ENCODE measurements around the gene ZNF438. TPM values are rescaled to one million over a fixed set of nuclear protein-coding genes. Genes with fewer than 3 reads are reported as not detected.
"Not testable (repeated sequence)": the region's sequence is repeated elsewhere in the genome, so short reads cannot be mapped to it uniquely, and the experiment has no call there.

Gene ZNF438
- total RNA-seq, 1 experiment from 2014 or later = 2.6 TPM

- DNase-seq (ENCODE audit: extremely low read depth, low read depth) = not testable (repeated sequence)
Measured at GRCh38 chr10:30901487-30901886, 130.2 kb downstream of the ZNF438 start.

DNA sequence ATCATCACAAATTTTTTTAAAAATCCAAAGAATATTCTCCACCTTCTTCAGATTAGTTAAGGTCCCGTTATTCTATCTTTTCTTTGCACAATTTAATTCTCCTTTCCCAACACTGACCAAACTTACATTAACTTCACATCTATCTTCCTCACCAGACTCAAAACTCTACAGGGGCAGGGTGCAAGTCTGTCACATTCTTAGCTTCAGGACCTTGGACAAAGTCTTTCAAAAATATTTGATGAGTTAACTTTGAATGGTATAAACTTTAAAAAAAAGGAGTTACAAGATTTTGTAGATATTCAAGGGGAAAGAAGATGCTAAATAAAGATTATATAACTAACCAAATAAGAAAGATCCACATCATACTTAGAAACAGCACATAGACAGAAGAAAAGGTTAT, 132.7 kb downstream of the ZNF438 start:
- no peak for DNase-seq (ENCODE audit: extremely low read depth, low read depth)

DNA sequence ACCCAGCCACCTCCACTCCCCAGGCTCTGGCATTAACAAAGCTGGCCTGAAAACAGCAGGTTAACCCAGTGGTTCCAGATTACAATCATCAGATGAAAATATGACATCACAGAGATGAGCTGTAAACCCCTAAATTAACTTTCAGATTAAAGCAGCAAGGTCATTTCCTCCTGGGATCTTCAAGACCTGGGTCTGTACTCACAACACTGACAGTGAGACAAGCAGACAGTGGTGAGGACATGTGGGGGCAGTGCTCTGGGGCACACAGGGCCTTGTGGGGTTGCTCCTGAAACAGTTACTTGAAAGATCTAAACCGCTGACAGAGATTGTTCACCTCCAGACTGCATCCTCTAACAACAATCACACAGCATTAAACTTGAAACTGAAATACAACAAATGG, 134.1 kb downstream of the ZNF438 start:
- DNase-seq (ENCODE audit: extremely low read depth, low read depth) = no peak

DNA sequence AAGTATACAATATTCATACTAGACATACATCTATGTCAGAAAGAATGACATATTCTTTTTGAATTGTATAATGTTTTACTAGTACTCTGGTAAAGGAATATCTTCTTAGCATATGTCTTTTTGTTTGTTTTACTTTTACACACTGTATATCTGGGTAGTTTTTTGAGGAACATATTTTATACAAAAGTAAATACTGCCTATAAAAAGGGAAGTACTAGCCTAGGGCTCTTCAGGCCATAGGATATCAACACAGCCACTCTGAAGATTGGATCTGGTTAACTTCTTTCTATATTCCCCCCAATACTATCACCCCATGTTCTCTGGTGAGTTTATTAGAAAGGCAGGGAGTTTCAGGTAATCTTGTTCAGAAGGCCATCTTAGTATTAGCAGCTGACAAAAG, 134.6 kb downstream of the ZNF438 start:
- no peak for DNase-seq (ENCODE audit: extremely low read depth, low read depth)

- DNase-seq (ENCODE audit: extremely low read depth, low read depth) = no peak
Measured at GRCh38 chr10:30894221-30894620, 137.4 kb downstream of the ZNF438 start.

DNA sequence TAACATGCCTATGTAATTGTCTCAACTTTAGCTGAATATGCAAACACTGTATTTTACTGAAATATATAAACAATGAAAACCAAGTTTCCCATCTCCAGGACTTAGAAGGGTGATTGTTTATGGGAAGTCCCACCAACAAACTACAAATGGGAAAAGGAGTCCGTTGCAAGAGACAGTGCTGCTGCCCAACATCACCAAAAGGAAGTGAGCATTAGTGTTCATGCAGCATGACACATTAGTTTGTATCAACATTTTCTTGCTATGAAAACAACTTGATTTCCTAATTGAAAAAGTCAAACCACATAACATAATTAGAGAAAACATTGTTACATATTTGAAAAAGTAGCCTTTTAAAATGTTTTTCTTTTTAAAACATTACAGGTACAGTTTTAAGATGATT, 138.5 kb downstream of the ZNF438 start:
- no peak for DNase-seq (ENCODE audit: extremely low read depth, low read depth)

- DNase-seq (ENCODE audit: extremely low read depth, low read depth) = no peak
Measured at GRCh38 chr10:30887839-30888238, 143.8 kb downstream of the ZNF438 start.

- DNase-seq (ENCODE audit: extremely low read depth, low read depth) = no peak
Measured at GRCh38 chr10:30885423-30885822, 146.2 kb downstream of the ZNF438 start.

GRCh38 chr10:30883751-30884150, 147.9 kb downstream of the ZNF438 start:
- DNase-seq (ENCODE audit: extremely low read depth, low read depth) = no peak

DNA sequence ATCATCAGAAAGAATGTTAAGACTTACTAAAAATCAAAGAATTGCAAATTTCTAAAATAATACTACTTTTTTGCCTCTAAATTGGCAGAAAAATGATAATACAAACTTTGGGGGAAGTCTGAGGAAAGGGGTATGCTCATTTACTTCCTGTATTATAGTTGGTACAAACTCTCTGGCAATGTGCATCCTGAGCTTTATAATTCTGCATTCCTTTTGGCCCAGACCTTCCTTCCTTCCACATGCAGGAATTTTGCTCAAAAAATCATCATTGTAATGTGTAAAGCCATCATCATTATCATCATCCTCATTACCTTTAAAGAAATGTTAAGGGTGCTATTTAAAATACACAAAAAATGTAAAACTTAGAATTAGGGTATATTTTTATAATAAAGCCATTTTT, 148.5 kb downstream of the ZNF438 start:
- no peak for DNase-seq (ENCODE audit: extremely low read depth, low read depth)

- no peak for DNase-seq (ENCODE audit: extremely low read depth, low read depth)
Measured at GRCh38 chr10:30882281-30882680, 149.4 kb downstream of the ZNF438 start.

- DNase-seq (ENCODE audit: extremely low read depth, low read depth) = no peak
Measured at GRCh38 chr10:30878920-30879319, 152.7 kb downstream of the ZNF438 start.

- DNase-seq (ENCODE audit: extremely low read depth, low read depth) = no peak
Measured at GRCh38 chr10:30877111-30877510, 154.6 kb downstream of the ZNF438 start.

DNA sequence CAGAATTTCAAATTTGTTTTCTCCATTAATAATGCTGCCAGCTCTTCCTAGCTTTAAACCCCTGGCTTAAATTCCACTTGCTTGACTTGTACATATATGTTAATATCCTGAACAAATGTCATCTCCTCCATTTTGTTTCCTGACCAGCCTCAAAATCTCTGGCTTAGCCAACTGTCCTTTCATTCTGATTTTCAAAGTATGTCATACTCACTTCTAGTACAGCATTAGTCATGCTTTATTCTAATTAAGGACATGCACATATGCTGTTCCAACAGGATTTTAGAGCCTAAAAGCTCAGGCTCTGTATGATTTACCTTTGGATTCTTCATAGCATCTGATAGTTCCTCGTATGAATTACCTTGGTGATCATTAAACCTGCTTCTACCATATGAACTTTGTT, 158.3 kb downstream of the ZNF438 start:
- DNase-seq (ENCODE audit: extremely low read depth, low read depth) = no peak

DNA sequence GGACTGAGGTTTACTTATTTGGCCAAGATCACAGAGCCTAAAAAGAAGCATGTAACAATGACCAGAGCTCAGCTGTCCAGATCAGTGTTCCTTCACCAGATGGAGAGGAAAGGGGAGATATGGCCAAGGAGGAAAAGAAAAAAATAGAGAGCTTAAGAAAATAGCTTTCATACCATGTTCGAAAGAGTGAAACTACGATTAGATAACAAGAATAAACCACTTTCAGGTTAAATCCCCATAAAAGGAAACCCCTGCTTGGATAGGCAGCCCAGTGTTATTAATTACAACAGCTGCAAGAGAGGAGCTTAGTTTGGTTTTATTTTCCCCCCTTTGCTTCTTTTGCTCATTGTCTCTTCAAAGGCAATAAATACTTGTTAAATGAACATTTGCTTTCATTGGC, 160.8 kb downstream of the ZNF438 start:
- DNase-seq (ENCODE audit: extremely low read depth, low read depth) = no peak

- DNase-seq (ENCODE audit: extremely low read depth, low read depth) = no peak
Measured at GRCh38 chr10:30869566-30869965, 162.1 kb downstream of the ZNF438 start.

DNA sequence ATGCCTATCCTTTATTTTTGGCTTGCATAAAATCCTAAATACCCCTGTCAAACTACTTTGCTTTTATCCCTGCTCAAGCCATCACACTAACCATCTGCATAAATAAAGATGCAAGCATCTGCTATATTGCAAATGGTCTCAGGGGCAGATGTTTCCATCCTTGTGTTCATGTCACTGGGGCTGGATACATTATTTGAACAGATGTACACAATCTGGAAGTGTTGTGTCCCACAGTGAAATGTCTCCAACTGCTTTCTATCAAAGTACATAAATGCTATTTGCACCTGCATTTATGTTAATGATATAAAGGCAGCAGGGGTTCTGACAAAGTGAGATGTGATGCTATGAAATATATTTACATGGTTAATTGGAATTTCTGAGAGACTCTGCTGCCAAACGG, 163.1 kb downstream of the ZNF438 start:
- no peak for DNase-seq (ENCODE audit: extremely low read depth, low read depth)

GRCh38 chr10:30866896-30867295, 164.8 kb downstream of the ZNF438 start:
- DNase-seq (ENCODE audit: extremely low read depth, low read depth) = no peak

DNA sequence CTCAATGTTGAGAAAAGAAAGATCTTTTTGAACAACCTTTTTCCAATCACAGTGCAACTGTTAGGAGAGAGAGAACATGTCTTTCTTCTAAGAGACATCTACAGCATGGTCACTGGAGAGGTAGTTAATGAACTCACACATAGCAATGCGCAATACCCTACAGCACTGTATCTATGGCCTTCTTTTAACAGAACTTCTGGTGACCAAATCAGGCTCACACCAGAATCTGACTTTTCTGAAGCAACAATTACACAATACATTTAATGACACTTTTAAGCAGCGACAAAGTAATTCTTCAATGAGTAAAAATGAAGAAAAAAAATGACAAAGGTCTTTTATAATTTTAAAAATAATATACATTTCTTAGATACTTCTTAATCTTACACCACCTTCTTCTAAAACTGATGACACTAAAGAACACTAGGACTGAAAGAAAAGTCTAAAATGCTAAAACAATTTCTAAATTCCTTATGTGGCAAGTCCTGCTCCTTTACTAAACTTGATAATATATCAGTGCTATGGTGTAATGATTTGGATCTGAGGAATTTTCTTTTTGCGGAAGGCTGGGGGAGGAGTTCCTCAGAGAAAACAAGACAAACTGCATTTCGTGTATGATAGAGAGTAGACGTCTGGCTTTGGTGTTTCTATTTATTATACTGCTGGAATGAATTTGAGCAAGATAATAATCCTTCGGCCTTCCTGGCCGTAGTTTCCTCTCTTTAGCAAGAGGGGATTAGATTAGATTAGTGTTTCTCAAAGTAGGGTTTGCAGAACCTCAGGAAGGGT, 166.3 kb downstream of the ZNF438 start:
- DNase-seq (ENCODE audit: extremely low read depth, low read depth) = no peak

- no peak for DNase-seq (ENCODE audit: extremely low read depth, low read depth)
Measured at GRCh38 chr10:30863516-30864210, 168.0 kb downstream of the ZNF438 start.

GRCh38 chr10:30862486-30862885, 169.2 kb downstream of the ZNF438 start:
- DNase-seq (ENCODE audit: extremely low read depth, low read depth) = no peak

DNA sequence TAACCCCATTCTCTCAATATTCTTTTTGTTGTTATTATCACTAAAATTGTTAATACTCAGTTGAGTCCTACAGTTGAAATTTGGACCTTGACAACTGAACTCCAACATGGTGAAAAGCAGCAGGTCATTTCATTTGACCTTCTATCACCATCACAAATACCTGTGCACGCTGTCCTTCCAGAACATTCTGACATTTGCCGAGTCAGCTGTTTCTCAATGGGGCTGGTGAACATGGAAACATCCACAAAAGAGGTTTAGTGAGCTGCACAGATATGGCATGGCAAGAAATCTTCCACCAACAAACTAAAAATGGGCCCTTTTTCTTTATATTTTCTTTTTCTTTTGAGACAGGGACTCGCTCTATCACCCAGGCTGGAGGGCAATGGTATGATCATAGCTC, 169.7 kb downstream of the ZNF438 start:
- no peak for DNase-seq (ENCODE audit: extremely low read depth, low read depth)

All from NCI-H460 (cell line).